Endothelial cell of umbilical vein (primary cell): ENCODE data around the gene PGS1.

ENCODE experiments used
- EZH2 ChIP-seq: IDR thresholded peaks from 2 replicates; pipeline ENCODE4 v1.6.1; 2012; ENCODE audit warnings: borderline replicate concordance, low read depth, mild to moderate bottlenecking, moderate library complexity, low read length, inconsistent platforms; ENCODE audit not compliant: severe bottlenecking
- GATA2 ChIP-seq: IDR thresholded peaks from 2 replicates; pipeline ENCODE4 v1.7.0; 2011; ENCODE audit warnings: low read depth, mild to moderate bottlenecking, moderate library complexity, mixed read lengths, low read length; ENCODE audit not compliant: insufficient read length, insufficient read depth
- JUN ChIP-seq: IDR thresholded peaks from 2 replicates; pipeline ENCODE4 v1.6.1; 2011; ENCODE audit warnings: borderline replicate concordance, low read depth; ENCODE audit not compliant: insufficient read length, insufficient read depth
- MYC ChIP-seq: IDR thresholded peaks from one replicate; pipeline ENCODE4 v1.6.1; 2011; ENCODE audit warnings: mild to moderate bottlenecking, low read depth, low read length
- POLR2A ChIP-seq: IDR thresholded peaks from 2 replicates; pipeline ENCODE4 v1.6.1; 2012; ENCODE audit warnings: low read depth, mild to moderate bottlenecking, control low read depth, low read length
- POLR2AphosphoS5 ChIP-seq: IDR thresholded peaks from 2 replicates; pipeline ENCODE4 v1.6.1; 2012; ENCODE audit warnings: low read depth, mild to moderate bottlenecking, control low read depth, low read length, moderate library complexity; ENCODE audit not compliant: insufficient read depth
- TF ChIP-seq, protein P1 (sequence below), 2 donors: IDR thresholded peaks; 1 replicate in 1 of 2; 2 replicates in 1 of 2; pipeline ENCODE4 v1.5.1; 2011; ENCODE audit warnings: low read length in 2 of 2, mild to moderate bottlenecking in 2 of 2, moderate library complexity in 2 of 2, control low read depth in 1 of 2, inconsistent platforms in 1 of 2, low read depth in 1 of 2; ENCODE audit not compliant: insufficient read depth in 1 of 2; ENCODE audit errors: extremely low read depth in 1 of 2
- TF ChIP-seq, protein P2 (sequence below): IDR thresholded peaks from 2 replicates; pipeline ENCODE4 v1.6.1; 2011; ENCODE audit not compliant: insufficient read depth, insufficient read length

DNA sequence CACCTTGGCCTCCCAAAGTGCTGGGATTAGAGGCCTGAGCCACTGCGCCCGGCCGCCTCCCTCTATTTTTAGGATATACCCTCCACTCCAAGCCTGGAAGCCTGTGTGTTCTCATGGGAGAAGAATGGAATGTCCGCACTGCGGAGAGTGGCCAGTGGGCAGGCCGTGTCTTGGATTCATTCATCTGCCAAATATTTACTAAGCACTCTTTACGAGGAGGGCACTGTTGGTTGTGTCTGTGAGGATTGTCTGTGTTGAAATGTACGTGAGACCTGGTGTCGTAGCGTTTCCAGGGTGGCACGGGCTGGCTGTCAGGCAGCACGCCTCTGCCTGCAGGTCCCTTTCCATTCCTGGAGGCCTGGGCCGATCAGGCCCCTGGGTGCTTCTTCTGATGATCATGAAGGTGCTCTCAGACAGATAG is 19.2 kb downstream of the PGS1 start:
- TF ChIP-seq, protein P1, sequence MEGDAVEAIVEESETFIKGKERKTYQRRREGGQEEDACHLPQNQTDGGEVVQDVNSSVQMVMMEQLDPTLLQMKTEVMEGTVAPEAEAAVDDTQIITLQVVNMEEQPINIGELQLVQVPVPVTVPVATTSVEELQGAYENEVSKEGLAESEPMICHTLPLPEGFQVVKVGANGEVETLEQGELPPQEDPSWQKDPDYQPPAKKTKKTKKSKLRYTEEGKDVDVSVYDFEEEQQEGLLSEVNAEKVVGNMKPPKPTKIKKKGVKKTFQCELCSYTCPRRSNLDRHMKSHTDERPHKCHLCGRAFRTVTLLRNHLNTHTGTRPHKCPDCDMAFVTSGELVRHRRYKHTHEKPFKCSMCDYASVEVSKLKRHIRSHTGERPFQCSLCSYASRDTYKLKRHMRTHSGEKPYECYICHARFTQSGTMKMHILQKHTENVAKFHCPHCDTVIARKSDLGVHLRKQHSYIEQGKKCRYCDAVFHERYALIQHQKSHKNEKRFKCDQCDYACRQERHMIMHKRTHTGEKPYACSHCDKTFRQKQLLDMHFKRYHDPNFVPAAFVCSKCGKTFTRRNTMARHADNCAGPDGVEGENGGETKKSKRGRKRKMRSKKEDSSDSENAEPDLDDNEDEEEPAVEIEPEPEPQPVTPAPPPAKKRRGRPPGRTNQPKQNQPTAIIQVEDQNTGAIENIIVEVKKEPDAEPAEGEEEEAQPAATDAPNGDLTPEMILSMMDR (IDR thresholded peaks at IDR 0.05; ENCODE audit: extremely low read depth in 1 of 2, insufficient read depth in 1 of 2, low read depth in 1 of 2, low read length in 2 of 2) = no peak
- TF ChIP-seq EZH2 (no peak), POLR2A (no peak), POLR2AphosphoS5 (no peak), GATA2 (no peak), JUN (no peak), MYC (no peak)
- TF ChIP-seq, protein P2, sequence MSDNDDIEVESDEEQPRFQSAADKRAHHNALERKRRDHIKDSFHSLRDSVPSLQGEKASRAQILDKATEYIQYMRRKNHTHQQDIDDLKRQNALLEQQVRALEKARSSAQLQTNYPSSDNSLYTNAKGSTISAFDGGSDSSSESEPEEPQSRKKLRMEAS = no peak
